GM10266 (cell line): ENCODE results near the gene ALG6.
"Not testable (repeated sequence)": the region's sequence is repeated elsewhere in the genome, so short reads cannot be mapped to it uniquely, and the experiment has no call there.

ENCODE experiments used
- DNase-seq: peaks from one replicate; pipeline ENCODE4 v3.0.0; 2012; ENCODE audit errors: extremely low spot score
- TF ChIP-seq, protein P1 (sequence below): IDR thresholded peaks from 2 replicates; pipeline ENCODE4 v1.5.1; 2012; ENCODE audit warnings: mild to moderate bottlenecking, low read depth; ENCODE audit not compliant: control insufficient read depth, insufficient read depth; ENCODE audit errors: missing control alignments

Gene ALG6

DNA sequence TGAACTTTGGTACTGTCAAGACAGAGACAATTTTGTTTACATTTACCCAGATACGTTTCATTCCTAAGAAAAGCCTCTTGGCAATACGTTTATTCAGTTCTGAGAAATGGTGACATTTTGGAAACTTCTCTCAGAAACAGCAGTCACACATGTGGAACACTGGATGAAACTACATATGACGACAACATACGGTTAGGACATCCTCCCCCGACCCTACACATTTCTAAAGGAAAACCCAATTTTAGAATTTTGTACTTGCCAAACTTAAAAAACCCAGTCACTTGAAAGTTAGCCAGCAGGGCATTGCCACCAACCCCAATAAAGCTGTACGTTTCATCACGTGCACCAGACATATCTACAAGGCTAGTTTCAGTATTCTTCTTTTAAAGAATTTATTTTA is 98.8 kb downstream of the ALG6 start:
- no peak for DNase-seq
- TF ChIP-seq, protein P1, sequence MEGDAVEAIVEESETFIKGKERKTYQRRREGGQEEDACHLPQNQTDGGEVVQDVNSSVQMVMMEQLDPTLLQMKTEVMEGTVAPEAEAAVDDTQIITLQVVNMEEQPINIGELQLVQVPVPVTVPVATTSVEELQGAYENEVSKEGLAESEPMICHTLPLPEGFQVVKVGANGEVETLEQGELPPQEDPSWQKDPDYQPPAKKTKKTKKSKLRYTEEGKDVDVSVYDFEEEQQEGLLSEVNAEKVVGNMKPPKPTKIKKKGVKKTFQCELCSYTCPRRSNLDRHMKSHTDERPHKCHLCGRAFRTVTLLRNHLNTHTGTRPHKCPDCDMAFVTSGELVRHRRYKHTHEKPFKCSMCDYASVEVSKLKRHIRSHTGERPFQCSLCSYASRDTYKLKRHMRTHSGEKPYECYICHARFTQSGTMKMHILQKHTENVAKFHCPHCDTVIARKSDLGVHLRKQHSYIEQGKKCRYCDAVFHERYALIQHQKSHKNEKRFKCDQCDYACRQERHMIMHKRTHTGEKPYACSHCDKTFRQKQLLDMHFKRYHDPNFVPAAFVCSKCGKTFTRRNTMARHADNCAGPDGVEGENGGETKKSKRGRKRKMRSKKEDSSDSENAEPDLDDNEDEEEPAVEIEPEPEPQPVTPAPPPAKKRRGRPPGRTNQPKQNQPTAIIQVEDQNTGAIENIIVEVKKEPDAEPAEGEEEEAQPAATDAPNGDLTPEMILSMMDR = no peak

DNA sequence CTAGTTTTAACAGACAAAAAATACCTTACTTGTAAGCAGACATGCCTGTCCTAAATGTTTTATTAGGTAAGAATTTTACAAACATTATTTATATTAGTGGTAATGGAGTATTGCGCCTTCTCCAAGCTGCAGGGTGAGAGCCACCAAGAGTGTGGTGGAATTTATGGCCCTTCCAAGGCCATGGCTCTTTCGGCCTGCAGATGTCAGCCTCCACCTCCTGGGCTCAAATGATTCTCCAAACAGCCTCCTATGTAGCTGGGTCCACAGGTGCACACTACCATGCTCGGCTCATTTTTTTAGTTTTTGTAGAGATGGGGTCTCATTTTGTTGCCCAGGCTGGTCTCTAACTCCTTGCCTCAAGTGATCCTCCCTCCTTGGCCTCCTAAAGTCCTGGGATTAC is 99.3 kb downstream of the ALG6 start:
- TF ChIP-seq, protein P1 = no peak
- no peak for DNase-seq

DNA sequence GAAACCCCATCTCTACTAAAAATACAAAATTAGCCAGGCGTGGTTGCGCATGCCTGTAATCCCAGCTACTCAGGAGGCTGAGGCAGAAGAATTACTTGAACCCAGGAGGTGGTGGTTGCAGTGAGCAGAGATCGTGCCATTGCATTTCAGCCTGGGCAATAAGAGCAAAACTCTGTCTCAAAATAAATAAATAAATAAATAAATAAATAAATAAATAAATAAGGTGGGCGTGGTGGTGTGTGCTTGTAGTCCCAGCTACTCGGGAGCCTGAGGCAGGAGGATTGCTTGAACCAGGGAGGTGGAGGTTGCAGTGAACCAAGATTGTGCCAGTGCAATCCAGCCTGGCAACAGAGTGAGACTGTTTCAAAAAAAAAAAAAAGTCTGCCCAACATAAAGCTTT is 101.3 kb downstream of the ALG6 start:
- DNase-seq = not testable (repeated sequence)

DNA sequence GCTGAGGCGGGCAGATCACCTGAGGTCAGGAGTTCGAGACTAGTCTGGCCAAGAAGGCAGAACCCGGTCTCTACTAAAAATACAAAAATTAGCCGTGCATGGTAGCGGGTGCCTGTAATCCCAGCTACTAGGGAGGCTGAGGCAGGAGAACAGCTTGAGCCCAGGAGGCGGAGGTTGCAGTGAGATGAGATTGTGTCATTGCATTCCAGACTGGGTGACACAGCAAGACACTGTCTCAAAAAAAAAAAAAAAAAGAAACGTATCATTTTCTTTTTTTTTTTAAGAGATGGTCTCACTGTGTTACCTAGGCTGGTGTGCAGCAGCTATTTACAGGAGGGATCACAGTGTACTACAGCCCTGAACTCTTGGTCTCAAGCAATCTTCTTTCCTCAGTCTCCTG is 108.3 kb downstream of the ALG6 start:
- no peak for DNase-seq

DNA sequence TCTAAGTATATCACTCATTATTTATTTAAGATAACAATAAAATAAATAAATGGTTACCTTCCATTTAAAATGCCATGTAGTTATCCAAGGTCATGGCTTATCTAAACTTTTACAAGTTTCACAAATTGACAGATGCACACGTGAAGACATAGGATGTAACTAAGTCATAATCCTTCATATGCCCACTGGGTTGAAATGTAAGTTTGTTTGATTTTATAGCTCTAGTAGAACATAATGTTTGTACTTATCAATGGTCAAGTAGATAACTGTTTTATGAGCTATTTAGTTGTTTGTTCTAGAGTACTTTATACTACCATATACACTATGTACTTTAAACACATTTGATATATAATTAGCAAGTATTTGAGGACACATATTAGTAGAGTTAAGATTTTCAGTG is 112.6 kb downstream of the ALG6 start:
- TF ChIP-seq, protein P1 = no peak
- no peak for DNase-seq

More for the DNA sequence above, 108.3 kb downstream of the ALG6 start:
- TF ChIP-seq, protein P1 = no peak

DNA sequence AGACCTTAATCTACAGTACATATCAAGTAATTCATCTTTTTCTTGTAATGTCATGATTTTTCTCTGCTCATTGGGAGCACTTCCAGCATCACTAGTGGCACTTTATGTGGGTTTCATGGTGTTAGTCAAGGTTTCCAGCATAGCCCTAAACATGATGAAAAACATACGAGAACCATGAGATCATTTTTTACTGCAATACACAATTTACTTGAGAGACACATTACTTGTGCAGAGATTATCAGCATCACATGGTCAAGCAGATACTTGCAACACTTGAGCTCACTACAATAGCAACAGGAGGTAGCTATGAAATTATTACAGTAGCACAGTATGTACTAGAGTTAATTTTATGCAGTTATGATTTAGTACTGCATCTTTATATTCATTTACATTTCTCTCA is 119.2 kb downstream of the ALG6 start:
- TF ChIP-seq, protein P1 = no peak
- no peak for DNase-seq

DNA sequence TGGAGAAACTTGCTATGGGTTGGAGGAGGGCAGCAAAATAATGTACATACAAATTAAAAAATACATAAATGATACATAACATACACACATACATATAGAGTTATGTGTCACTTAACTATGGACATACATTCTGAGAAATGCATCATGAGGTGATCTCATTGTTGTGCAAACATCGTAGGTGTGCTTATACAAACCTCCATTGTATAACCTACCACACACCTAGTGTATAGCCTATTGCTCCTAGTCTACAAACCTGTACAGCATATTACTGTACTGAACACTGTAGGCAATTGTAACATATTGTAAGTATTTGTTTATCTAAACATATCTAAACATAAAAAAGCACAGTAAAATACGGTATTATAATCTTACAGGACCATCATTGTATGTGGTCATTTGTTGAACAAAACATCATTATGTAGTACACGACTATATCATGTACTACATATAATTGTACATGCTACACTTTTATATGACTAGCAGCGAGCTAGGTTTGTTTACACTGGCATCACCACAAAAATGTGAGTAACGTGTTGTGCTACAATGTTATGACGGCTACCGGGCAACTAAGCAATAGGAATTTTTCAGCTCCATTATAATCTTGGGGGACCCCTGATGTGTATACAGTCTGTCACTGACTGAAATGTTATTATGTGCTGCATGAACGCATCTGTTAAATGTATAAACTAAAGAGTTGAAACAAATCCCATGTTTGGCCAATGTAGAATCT is 120.1 kb downstream of the ALG6 start:
- TF ChIP-seq, protein P1 = no peak
- DNase-seq = no peak
